Putamen (tissue), 1 donor: ENCODE results near the gene MRPL30.
A peak's percentile ranks its signal among the peaks of the same experiment; 100 is the strongest.
"Not testable (repeated sequence)": the region's sequence is repeated elsewhere in the genome, so short reads cannot be mapped to it uniquely, and the experiment has no call there.

Experiments used
- DNase-seq: peaks from one replicate; pipeline ENCODE4 v3.0.0-alpha.2; 2016; ENCODE audit warnings: low spot score

MRPL30 gene

GRCh38 chr2:99180755-99181623, at the start of gene MRPL30, which contains the start of gene MITD1:
Gene MRPL30, plus strand, starts transcription at chr2:99181184. Its CDS starts 5,020 bp downstream, at chr2:99186204.
Gene MITD1, minus strand, starts transcription at chr2:99181058. Its CDS starts 77 bp downstream, at chr2:99180981.
- DNase-seq, result peak; percentile 98

- DNase-seq, result not testable (repeated sequence)
Measured at GRCh38 chr2:99135044-99135556, 45.9 kb upstream of the MRPL30 start.

GRCh38 chr2:99139003-99139402, 42.0 kb upstream of the MRPL30 start:
- DNase-seq, result no peak

GRCh38 chr2:99140056-99140859, 40.7 kb upstream of the MRPL30 start:
- no peak for DNase-seq

- DNase-seq, result no peak
Measured at GRCh38 chr2:99140860-99141109, 40.2 kb upstream of the MRPL30 start.

GRCh38 chr2:99141110-99142108, 39.6 kb upstream of the MRPL30 start, which contains the start of gene C2orf15:
Gene C2orf15, plus strand, starts transcription at chr2:99141707. Its CDS starts 8,852 bp downstream, at chr2:99150559.
- peak; percentile 95 for DNase-seq

GRCh38 chr2:99150706-99151105, 30.3 kb upstream of the MRPL30 start:
- DNase-seq, result no peak

GRCh38 chr2:99152199-99152895, 28.6 kb upstream of the MRPL30 start:
- no peak for DNase-seq

GRCh38 chr2:99153921-99154604, 26.9 kb upstream of the MRPL30 start:
- DNase-seq, result no peak

- DNase-seq, result peak; percentile 91
Measured at GRCh38 chr2:99154643-99155536, 26.1 kb upstream of the MRPL30 start, which contains the start of the genes LIPT1 and TSGA10. Gene LIPT1, plus strand, starts transcription at chr2:99154967. Its CDS starts 6,991 bp downstream, at chr2:99161958. Gene TSGA10, minus strand, starts transcription at chr2:99154942. Its CDS starts 45,503 bp downstream, at chr2:99109439.

- no peak for DNase-seq
Measured at GRCh38 chr2:99156891-99157290, 24.1 kb upstream of the MRPL30 start.

GRCh38 chr2:99158599-99158998, 22.4 kb upstream of the MRPL30 start:
- DNase-seq, result no peak

- DNase-seq, result no peak
Measured at GRCh38 chr2:99159594-99159993, 21.4 kb upstream of the MRPL30 start.

- DNase-seq, result no peak
Measured at GRCh38 chr2:99166218-99166617, 14.8 kb upstream of the MRPL30 start.

- DNase-seq, result no peak
Measured at GRCh38 chr2:99169534-99169933, 11.4 kb upstream of the MRPL30 start.

GRCh38 chr2:99171377-99172140, 9.4 kb upstream of the MRPL30 start:
- no peak for DNase-seq

- no peak for DNase-seq
Measured at GRCh38 chr2:99181624-99182000, 628 bp downstream of the MRPL30 start.

GRCh38 chr2:99183025-99183424, 2.0 kb downstream of the MRPL30 start:
- no peak for DNase-seq
